NCI-H82 (cell line): ENCODE data around the gene SLC5A6.
"Not testable (repeated sequence)": the region's sequence is repeated elsewhere in the genome, so short reads cannot be mapped to it uniquely, and the experiment has no call there.

Experiments
- DNase-seq: peaks from one replicate; lab custom pipeline; 2025; lab: John Stamatoyannopoulos, UW

Gene SLC5A6

GRCh38 chr2:27205206-27205605 is 6.9 kb downstream of the SLC5A6 start:
- DNase-seq: no peak

- DNase-seq: no peak
These were observed 7.5 kb downstream of the SLC5A6 start for GRCh38 chr2:27204566-27204965.

DNA sequence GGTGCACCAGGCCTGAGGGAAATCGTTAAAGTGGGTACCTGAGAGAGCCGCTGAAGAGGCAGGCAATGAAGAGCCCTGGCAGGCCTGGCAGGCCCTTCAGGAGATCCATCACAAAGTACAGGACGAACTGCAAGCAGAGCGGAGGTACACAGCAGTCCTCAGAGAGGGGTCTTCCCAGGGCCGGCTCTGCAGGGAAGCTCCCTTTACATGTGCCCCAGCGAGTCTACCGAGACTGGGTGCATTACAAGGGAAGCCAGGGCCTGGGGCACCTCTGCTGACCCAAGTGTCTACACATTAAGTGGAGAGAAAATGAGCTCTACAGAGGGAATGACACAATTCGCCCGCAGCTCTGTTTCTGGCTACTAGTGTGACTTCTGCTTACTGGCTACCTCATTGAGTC is 8.3 kb downstream of the SLC5A6 start:
- no peak for DNase-seq

DNA sequence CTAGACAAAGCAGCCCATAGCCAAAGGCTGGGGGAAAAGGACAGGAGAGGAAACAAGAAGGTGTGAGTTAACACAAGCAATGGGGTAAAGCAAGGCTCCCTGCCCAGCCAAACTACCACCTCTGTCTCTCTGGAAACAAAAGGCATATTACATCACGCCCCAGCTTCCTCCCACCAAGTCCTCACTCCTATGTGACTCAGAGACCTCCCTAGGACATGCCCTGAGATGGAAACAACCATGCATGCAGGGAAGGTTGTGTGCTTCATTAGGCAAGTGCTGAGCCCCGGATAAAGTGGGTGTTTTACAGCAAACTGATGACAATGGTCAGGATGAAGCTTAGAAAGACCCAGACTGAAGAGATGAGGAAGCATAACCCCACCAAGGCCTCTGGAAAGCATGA is 9.2 kb downstream of the SLC5A6 start:
- DNase-seq: no peak

GRCh38 chr2:27201675-27202074 is 10.4 kb downstream of the SLC5A6 start:
- no peak for DNase-seq

DNA sequence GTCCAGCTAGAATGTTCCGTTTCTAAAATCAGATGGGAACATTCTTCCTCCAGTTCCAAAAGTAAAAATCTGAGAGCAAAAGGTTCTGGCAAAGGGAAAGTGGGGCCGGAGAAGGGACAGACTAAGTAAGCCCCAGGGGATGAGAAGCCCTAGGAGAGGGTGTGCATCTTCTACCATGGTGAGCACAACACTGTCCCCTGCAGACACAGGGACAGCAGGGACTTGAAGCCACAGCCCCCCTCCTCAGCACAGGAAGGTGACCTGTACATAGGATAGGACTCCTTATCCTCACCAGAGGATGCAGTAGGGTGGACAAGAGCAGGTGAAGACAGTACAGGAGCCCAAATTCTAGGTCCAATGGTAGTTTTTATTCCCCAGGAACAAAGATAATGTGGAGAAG is 12.8 kb downstream of the SLC5A6 start:
- DNase-seq: no peak

- no peak for DNase-seq
These were observed 13.4 kb downstream of the SLC5A6 start for GRCh38 chr2:27198627-27199026.

DNA sequence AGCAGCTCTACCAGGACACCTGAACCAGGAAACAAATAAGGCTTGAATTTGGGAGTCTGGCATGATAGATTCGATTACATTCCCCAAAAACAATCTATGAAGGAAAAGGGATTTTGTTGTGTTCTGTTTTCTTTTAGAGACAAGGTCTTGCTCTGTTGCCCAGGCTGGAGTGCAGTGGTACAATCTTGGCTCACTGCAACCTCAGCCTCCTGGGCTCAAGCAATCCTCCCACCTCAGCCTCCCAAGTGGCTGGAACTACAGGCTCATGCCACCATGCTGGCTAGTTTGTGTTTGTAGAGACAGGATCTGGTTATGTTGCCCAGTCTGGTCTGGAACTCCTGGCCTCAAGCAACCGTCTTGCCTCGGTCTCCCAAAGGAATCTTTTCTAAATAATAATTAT is 14.0 kb downstream of the SLC5A6 start:
- not testable (repeated sequence) for DNase-seq

DNA sequence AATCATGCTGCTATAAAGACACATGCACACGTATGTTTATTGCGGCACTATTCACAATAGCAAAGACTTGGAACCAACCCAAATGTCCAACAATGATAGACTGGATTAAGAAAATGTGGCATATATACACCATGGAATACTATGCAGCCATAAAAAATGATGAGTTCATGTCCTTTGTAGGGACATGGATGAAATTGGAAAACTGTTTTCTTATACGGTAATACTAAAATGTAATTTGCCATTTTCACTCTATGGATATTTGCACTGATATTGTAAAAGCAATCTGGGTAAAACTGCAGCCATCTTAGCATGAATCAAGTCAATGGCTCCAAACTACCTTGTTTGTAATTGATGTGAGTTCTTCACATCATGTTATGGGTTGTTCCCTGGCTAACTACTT is 16.3 kb downstream of the SLC5A6 start:
- not testable (repeated sequence) for DNase-seq

GRCh38 chr2:27194538-27195354 is 17.3 kb downstream of the SLC5A6 start:
- no peak for DNase-seq

DNA sequence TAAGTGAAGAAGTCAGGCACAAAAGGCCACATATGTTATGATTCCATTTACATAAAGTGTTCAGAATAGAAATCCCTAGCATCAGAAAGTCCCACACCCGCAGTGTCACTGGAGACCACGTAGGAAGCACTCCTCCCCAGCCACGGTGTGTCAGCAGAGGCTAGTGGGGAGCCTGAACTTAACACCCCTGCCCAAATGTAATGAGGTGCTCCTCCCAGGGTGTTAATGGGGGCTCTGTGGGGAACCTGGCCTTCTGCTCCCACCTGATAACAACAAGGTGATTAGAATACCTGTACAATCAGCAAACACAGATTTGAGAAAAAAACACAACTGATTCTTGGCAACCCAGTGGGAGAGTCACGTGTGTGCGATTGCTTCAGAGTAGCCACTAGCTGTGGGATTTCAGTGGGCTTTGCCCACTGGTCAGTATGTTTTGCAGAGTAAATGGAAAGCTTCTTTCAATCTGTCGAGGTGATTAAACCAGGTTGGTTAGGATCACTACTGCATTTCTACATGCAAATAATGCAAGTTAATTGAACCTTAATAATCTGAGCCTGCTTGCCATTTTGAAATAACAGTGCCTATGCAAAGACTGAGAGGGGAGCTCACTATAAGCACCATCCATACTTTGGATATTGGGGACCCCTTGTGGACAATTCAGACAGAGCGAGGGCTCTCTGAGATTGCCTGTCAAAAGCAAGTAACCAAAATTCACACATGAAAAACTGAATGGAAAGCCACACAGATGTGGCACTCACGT is 20.8 kb downstream of the SLC5A6 start:
- DNase-seq: peak; percentile 81

- DNase-seq: no peak
These were observed 22.1 kb downstream of the SLC5A6 start for GRCh38 chr2:27189989-27190388.

DNA sequence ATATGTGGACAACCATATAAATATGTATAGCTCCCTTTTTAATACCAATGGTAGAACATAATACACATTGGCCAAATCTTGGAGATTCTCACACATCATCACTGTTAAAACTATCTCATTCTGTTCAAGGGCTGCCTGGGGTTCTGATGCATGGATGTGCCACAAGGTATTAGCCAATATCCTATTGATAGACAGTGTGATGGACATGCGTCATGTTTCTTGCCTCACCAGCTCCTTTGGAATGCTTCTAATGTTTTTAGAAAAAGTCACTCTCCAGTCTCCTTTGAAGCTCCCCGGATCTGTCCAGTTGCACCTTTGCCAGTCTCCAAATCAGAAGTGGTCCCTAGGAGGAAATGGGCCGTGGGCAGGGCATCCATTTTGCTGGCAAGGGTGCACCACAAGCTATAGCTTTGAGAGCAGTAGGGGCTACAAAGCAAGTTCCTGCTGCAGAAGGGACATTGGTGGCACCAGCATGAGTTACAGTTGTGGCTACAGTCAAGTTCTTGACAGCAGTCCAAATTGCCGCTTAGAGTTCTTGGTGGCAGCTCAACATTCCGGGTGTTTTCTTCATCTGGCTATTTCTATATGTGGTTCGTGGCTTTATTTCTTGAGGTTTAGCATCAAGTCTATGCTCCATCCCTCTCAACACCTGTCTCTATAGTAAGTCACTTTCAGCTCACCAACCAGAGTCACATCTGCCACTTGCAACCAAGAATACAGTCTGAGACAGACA is 25.3 kb downstream of the SLC5A6 start:
- DNase-seq: no peak

- DNase-seq: peak; percentile 51
These were observed 26.6 kb downstream of the SLC5A6 start for GRCh38 chr2:27185331-27186026.

- DNase-seq: no peak
These were observed 28.0 kb downstream of the SLC5A6 start for GRCh38 chr2:27184115-27184514.

- no peak for DNase-seq
These were observed 29.7 kb downstream of the SLC5A6 start for GRCh38 chr2:27182346-27182745.

DNA sequence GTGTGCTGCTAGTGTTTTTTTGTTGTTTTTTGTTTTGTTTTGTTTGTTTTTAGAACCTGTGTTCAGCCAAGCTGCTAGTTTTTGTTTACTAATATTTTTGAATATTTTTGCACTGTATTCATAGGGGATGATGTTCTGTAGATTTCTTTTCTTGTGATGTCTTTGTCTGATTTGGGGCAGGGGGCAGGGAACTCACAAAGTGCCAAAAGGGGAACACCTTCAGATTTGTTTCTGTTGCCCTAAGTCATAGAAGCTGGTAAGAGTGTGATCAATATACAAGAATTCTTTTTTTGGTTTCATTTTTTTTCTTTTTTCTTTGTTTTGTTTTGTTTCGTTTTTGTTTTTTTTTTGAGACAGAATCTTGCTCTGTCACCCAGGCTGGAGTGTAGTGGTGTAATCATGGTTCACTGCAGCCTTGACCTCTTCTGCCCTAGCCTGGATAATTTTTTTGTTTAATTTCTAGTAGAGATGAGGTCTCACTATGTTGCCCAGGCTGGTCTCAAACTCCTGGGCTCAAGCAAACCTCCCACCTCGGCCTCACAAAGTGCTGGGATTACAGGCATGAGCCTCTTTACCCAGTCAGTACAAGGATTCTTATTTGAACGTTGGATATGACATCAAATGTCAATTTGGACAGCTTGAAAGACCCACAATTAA is 32.6 kb downstream of the SLC5A6 start:
- DNase-seq: no peak

GRCh38 chr2:27178469-27178868 is 33.6 kb downstream of the SLC5A6 start:
- no peak for DNase-seq

GRCh38 chr2:27177441-27178351 is 34.4 kb downstream of the SLC5A6 start:
- no peak for DNase-seq

DNA sequence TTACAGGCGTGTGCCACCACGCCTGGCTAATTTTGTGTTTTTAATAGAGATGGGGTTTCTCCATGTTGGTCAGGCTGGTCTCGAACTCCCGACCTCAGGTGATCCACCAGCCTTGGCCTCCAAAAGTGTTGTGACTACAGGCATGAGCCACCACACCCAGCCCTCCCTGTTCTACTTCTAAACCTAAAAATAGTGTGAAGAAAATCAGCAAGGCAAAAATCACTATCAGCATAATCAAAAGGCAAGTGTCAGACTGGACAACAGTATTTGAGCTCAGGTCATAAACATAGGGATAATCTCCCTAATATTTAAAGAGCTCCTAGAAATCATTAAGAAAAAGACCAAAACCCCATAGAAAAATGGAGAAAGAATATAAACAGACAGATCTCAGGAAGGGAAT is 36.3 kb downstream of the SLC5A6 start:
- DNase-seq: not testable (repeated sequence)
